ENCODE results near the gene ZDHHC11B.
"Not testable (repeated sequence)": the region's sequence is repeated elsewhere in the genome, so short reads cannot be mapped to it uniquely, and the experiment has no call there.

ZDHHC11B gene

DNA sequence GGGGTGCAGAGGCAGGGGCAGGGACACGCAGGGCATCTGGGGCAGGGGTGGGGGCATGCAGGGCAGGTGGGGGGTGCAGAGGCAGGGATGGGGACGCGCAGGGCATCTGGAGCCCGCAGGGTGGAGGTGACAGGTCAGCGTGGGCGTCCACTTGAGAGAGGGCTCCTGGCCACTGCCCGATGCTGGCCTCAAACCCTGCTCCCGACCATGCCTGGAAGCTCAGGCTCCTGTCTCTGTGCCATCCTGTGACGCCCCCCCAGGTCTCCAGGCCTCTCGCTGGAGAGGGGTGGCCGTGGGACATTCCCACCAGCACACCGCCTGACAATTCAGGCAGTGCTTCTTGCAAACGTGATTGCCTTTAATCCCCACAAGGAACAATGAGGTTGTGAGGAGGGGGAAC, 33.0 kb downstream of the ZDHHC11B start:
- Histone ChIP-seq H3K9ac (ENCODE audit: low read length) (no peak overlapping the region), H3K27ac (ENCODE audit: low read depth, low read length) (no peak overlapping the region), H2BK5ac (ENCODE audit: low read depth, low read length, poor library complexity) (no peak overlapping the region), H3K9me3 (ENCODE audit: insufficient read depth, low read depth, low read length) (peaks cover 5% of the 10 kb centered on the region), H3K79me1 (ENCODE audit: low read length) (no peaks in the 10 kb centered on the region), H2AFZ (ENCODE audit: insufficient read depth, low read length, poor library complexity) (no peak overlapping the region), H2BK12ac (ENCODE audit: low read length) (no peak overlapping the region), H3K14ac (ENCODE audit: low read length) (no peak overlapping the region), H3K4me3 (ENCODE audit: low read depth, low read length) (no peak overlapping the region), H4K91ac (ENCODE audit: low read depth, low read length) (no peak overlapping the region), H3K18ac (ENCODE audit: low read length) (no peak overlapping the region), H2BK120ac (ENCODE audit: insufficient read depth, low read length, poor library complexity) (no peak overlapping the region), H2AK5ac (ENCODE audit: low read length) (no peak overlapping the region), H4K8ac (ENCODE audit: low read depth, low read length) (no peak overlapping the region), H3K4me1 (ENCODE audit: control insufficient read depth in 1 of 2, insufficient read depth in 2 of 2, low read length in 2 of 2) (no peaks in the 10 kb centered on the region), H3K4ac (ENCODE audit: low read depth, low read length) (no peak overlapping the region), H4K12ac (ENCODE audit: low read depth, low read length) (no peak overlapping the region), H3K36me3 (ENCODE audit: control insufficient read depth in 1 of 2, insufficient read depth in 2 of 2, low read length in 2 of 2) (no peaks in the 10 kb centered on the region), H3K4me2 (ENCODE audit: low read length) (no peak overlapping the region), H3K23ac (ENCODE audit: low read length) (no peak overlapping the region), H3K79me2 (ENCODE audit: control insufficient read depth, insufficient read depth, low read length, poor library complexity) (no peaks in the 10 kb centered on the region), H3K27me3 (ENCODE audit: insufficient read depth, low read length) (no peaks in the 10 kb centered on the region)
- WGBS (ENCODE audit: extremely low coverage, insufficient coverage, insufficient read length), result no CpG with 5 or more reads among the region's 13 CpGs
- no peak for DNase-seq

DNA sequence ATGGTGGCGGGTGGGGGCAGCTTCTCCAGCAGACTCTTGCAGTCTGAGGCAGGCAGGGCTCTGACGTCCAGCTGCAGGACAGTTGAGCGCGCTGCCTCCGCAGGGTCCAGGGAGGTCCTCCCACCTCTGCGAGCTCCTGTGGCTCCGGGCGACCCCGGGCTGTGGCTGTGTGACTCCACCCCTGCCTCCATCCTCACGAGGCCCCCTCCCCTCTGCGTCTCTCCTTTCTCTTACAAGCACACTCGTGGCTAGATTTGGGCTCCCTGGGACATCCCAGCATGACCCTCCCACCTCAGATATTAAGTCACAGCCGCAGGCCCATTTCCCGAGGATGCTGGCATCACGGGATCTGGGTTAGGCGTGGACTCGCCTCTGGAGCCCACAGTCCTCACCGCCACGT, 34.3 kb downstream of the ZDHHC11B start:
- not testable (repeated sequence) for H2AK5ac ChIP-seq (ENCODE audit: low read length); H3K14ac ChIP-seq (ENCODE audit: low read length); H3K23ac ChIP-seq (ENCODE audit: low read length); H3K27ac ChIP-seq (ENCODE audit: low read depth, low read length); H2BK5ac ChIP-seq (ENCODE audit: low read depth, low read length, poor library complexity); H3K4me1 ChIP-seq (ENCODE audit: control insufficient read depth in 1 of 2, insufficient read depth in 2 of 2, low read length in 2 of 2); H3K4ac ChIP-seq (ENCODE audit: low read depth, low read length); H3K79me2 ChIP-seq (ENCODE audit: control insufficient read depth, insufficient read depth, low read length, poor library complexity); H3K4me3 ChIP-seq (ENCODE audit: low read depth, low read length); DNase-seq; H3K9ac ChIP-seq (ENCODE audit: low read length); H3K27me3 ChIP-seq (ENCODE audit: insufficient read depth, low read length); H2BK12ac ChIP-seq (ENCODE audit: low read length); H2BK120ac ChIP-seq (ENCODE audit: insufficient read depth, low read length, poor library complexity); H3K9me3 ChIP-seq (ENCODE audit: insufficient read depth, low read depth, low read length); H4K12ac ChIP-seq (ENCODE audit: low read depth, low read length); H3K4me2 ChIP-seq (ENCODE audit: low read length); H4K91ac ChIP-seq (ENCODE audit: low read depth, low read length); H3K18ac ChIP-seq (ENCODE audit: low read length); H2AFZ ChIP-seq (ENCODE audit: insufficient read depth, low read length, poor library complexity); H3K79me1 ChIP-seq (ENCODE audit: low read length); H4K8ac ChIP-seq (ENCODE audit: low read depth, low read length); H3K36me3 ChIP-seq (ENCODE audit: control insufficient read depth in 1 of 2, insufficient read depth in 2 of 2, low read length in 2 of 2)
- WGBS (ENCODE audit: extremely low coverage, insufficient coverage, insufficient read length), result no CpG with 5 or more reads among the region's 19 CpGs

DNA sequence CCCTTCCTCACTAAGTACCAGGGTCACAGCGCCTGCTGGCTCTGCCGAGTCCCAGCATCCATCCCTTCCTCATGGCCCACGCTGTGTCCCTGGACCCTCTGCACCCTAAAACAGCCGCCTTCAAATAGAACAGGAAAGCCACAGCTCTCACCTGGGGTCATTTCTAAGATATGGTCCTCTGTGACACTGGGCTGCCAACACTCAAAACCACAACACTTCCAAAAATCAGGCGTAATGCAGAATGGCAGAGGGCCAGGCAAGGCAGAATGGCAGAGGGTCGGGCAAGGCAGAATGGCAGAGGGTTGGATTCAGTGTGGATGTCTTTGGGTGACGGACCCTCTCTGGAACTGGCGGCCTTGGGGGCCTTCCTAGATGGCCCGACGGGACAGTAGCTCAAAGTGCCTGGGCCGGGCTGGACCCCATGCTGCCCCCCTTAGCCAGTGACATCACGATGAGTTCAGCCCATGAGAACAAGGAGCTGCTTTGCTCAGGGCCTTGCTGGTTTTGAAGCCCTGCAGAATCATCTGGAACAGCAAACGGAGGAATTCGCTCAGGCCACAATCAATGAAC, 35.3 kb downstream of the ZDHHC11B start:
- no peak overlapping the region for H3K9ac ChIP-seq (ENCODE audit: low read length)
- no peaks in the 10 kb centered on the region for H3K4me1 ChIP-seq (ENCODE audit: control insufficient read depth in 1 of 2, insufficient read depth in 2 of 2, low read length in 2 of 2)
- no peaks in the 10 kb centered on the region for H3K79me1 ChIP-seq (ENCODE audit: low read length)
- H4K12ac ChIP-seq (ENCODE audit: low read depth, low read length), result no peak overlapping the region
- no peak overlapping the region for H3K27ac ChIP-seq (ENCODE audit: low read depth, low read length)
- H2AFZ ChIP-seq (ENCODE audit: insufficient read depth, low read length, poor library complexity), result no peak overlapping the region
- no peak overlapping the region for H3K14ac ChIP-seq (ENCODE audit: low read length)
- no peak overlapping the region for H2AK5ac ChIP-seq (ENCODE audit: low read length)
- no peak overlapping the region for H2BK120ac ChIP-seq (ENCODE audit: insufficient read depth, low read length, poor library complexity)
- no peak overlapping the region for H3K4ac ChIP-seq (ENCODE audit: low read depth, low read length)
- H3K79me2 ChIP-seq (ENCODE audit: control insufficient read depth, insufficient read depth, low read length, poor library complexity), result no peaks in the 10 kb centered on the region
- no peak overlapping the region for H3K4me3 ChIP-seq (ENCODE audit: low read depth, low read length)
- H4K91ac ChIP-seq (ENCODE audit: low read depth, low read length), result no peak overlapping the region
- H3K9me3 ChIP-seq (ENCODE audit: insufficient read depth, low read depth, low read length), result peaks cover 2% of the 10 kb centered on the region
- H4K8ac ChIP-seq (ENCODE audit: low read depth, low read length), result no peak overlapping the region
- no peak overlapping the region for H2BK5ac ChIP-seq (ENCODE audit: low read depth, low read length, poor library complexity)
- H2BK12ac ChIP-seq (ENCODE audit: low read length), result no peak overlapping the region
- no peak for DNase-seq
- WGBS (ENCODE audit: extremely low coverage, insufficient coverage, insufficient read length), result no CpG with 5 or more reads among the region's 14 CpGs
- H3K23ac ChIP-seq (ENCODE audit: low read length), result no peak overlapping the region
- H3K27me3 ChIP-seq (ENCODE audit: insufficient read depth, low read length), result no peaks in the 10 kb centered on the region
- no peak overlapping the region for H3K4me2 ChIP-seq (ENCODE audit: low read length)
- no peaks in the 10 kb centered on the region for H3K36me3 ChIP-seq (ENCODE audit: control insufficient read depth in 1 of 2, insufficient read depth in 2 of 2, low read length in 2 of 2)
- H3K18ac ChIP-seq (ENCODE audit: low read length), result no peak overlapping the region

DNA sequence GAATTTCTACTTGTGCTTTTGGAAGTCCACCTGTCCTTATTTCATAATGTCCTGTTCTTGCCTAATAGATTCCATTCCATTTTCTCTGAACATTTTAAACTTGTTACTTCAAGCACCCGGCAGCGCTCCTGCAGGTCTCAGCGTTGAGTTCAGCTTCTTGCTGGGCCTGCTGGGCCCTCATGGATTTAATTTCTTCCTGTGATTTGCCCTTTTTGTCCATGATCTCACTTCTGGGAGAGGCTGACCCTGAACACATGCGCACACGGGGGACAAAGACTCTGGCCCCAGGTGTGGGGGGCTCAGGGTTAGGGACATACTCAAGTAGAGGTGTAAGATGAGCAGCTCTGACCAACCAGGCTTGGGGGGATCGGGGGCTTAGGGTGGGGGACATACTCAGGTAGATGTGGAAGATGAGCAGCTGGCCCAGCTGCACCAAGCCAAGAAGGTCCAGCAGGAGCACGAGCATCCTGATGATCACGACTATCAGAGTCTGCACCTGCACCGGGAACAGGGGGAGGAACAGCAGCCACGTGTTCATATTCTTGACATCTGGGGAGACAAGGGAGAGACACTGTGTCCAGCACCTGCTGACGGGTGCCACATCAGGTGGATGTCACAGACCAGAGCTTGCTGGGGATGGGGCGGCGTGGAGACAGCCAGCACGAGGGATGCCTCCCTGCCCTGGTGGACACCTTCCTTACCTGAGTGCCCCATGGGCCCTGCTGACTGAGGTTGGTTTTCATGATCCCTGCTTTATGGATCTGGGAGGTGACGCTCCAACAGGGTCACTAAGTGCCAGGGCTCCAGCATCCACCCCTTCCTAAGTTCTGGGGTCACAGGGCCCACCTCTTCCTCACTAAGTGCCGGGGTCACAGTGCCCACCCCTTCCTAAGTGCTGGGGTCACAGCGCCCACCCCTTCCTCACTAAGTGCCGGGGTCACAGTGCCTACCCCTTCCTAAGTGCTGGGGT, 36.2 kb downstream of the ZDHHC11B start:
- not testable (repeated sequence) for H3K14ac ChIP-seq (ENCODE audit: low read length); H3K18ac ChIP-seq (ENCODE audit: low read length); H3K79me1 ChIP-seq (ENCODE audit: low read length); H3K23ac ChIP-seq (ENCODE audit: low read length); H3K79me2 ChIP-seq (ENCODE audit: control insufficient read depth, insufficient read depth, low read length, poor library complexity); H2BK5ac ChIP-seq (ENCODE audit: low read depth, low read length, poor library complexity); H2BK120ac ChIP-seq (ENCODE audit: insufficient read depth, low read length, poor library complexity); H3K36me3 ChIP-seq (ENCODE audit: control insufficient read depth in 1 of 2, insufficient read depth in 2 of 2, low read length in 2 of 2); H3K4me1 ChIP-seq (ENCODE audit: control insufficient read depth in 1 of 2, insufficient read depth in 2 of 2, low read length in 2 of 2); H3K27ac ChIP-seq (ENCODE audit: low read depth, low read length); H4K91ac ChIP-seq (ENCODE audit: low read depth, low read length); H3K4me3 ChIP-seq (ENCODE audit: low read depth, low read length); H3K4me2 ChIP-seq (ENCODE audit: low read length); H2BK12ac ChIP-seq (ENCODE audit: low read length); H3K9me3 ChIP-seq (ENCODE audit: insufficient read depth, low read depth, low read length); H2AFZ ChIP-seq (ENCODE audit: insufficient read depth, low read length, poor library complexity); H3K4ac ChIP-seq (ENCODE audit: low read depth, low read length); H2AK5ac ChIP-seq (ENCODE audit: low read length); H3K9ac ChIP-seq (ENCODE audit: low read length); H4K8ac ChIP-seq (ENCODE audit: low read depth, low read length); H3K27me3 ChIP-seq (ENCODE audit: insufficient read depth, low read length)
- DNase-seq, result peak; percentile 41 to 92
- WGBS (ENCODE audit: extremely low coverage, insufficient coverage, insufficient read length), result no CpG with 5 or more reads among the region's 18 CpGs
- H4K12ac ChIP-seq (ENCODE audit: low read depth, low read length), result peak overlapping the region; percentile 74
